DLD1 (cell line): ENCODE data around the gene GARIN5B.

ENCODE experiments used
- in situ Hi-C: cut with HindIII; loops from 2 replicates; pipeline ENCODE4 v1.10.0; 2017; ENCODE audit warnings: low sequenced_read_pairs

The GARIN5B gene

DNA sequence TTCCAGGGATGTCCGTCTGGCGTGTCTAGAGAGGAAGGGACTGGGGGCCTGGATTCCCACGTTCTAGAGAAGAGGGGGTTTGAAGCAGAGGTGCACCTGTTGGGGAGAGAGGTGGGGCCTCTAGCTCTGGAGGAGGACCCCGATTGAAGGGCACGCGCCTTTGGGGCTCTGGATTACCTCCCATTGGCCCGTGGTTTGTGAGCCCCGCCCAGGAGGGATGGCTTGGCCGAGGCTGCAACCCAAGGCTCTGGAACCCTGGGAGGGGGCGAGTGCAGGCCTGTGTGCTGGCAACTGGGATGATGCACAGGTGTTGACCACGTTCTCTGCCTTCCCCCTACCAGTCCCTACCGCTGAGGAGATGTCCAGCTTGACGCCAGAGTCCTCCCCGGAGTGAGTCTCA lies 58.1 kb downstream of the GARIN5B start:
- in situ Hi-C loops, result no loop called here
